OCI-LY7 (cell line): ENCODE data around the gene EDAR. TPM values are rescaled to one million over a fixed set of nuclear protein-coding genes. Genes with fewer than 3 reads are reported as not detected.

Source experiments
- BruUV-seq: library from RNA; stranded (reverse); fragments of 400-500 nt; replicated peaks from 2 replicates; lab custom pipeline; 2021; lab: Mats Ljungman, UMichigan
- CTCF ChIA-PET: fragments of 300-600 bp; sonication (Branson Sonifier 250); formaldehyde crosslinking; loops from one replicate; lab custom pipeline; 2022; ENCODE audit warnings: antibody characterized with exemption; ENCODE audit not compliant: unreplicated experiment; lab: Charles Lee
- POLR2A ChIA-PET: fragments of 300-600 bp; sonication (Branson Sonifier 250); formaldehyde crosslinking; loops from one replicate; lab custom pipeline; 2022; ENCODE audit warnings: antibody characterized with exemption; lab: Charles Lee
- DNase-seq: peaks from one replicate; pipeline ENCODE4 v3.0.0-alpha.2; 2015; ENCODE audit warnings: low spot score
- H2AFZ ChIP-seq: fragments of 200-600 bp; sonication (generic), shearing (Covaris generic); 2 replicates; pipeline ENCODE4 v1.6.1; 2014; ENCODE audit warnings: mild to moderate bottlenecking, antibody characterized with exemption, low read length, moderate library complexity
- H3K27ac ChIP-seq: fragments of 200-600 bp; sonication (generic); 2 replicates; pipeline ENCODE4 v1.5.1; 2014; ENCODE audit warnings: mixed run types, low read depth, mild to moderate bottlenecking, moderate library complexity, low read length, inconsistent platforms; ENCODE audit not compliant: poor library complexity, severe bottlenecking
- H3K36me3 ChIP-seq: fragments of 200-600 bp; sonication (generic); 2 replicates; pipeline ENCODE4 v1.6.1; 2014; ENCODE audit warnings: mild to moderate bottlenecking, antibody characterized with exemption, low read length, moderate library complexity, mixed read lengths; ENCODE audit not compliant: insufficient read depth
- H3K4me1 ChIP-seq: fragments of 200-600 bp; sonication (generic); 2 replicates; pipeline ENCODE4 v1.5.1; 2014; ENCODE audit warnings: mild to moderate bottlenecking, low read length; ENCODE audit not compliant: insufficient read depth, poor library complexity, severe bottlenecking
- H3K4me2 ChIP-seq: fragments of 200-600 bp; sonication (generic); 2 replicates; pipeline ENCODE4 v1.6.1; 2014; ENCODE audit warnings: mild to moderate bottlenecking, low read length
- H3K4me3 ChIP-seq: fragments of 200-600 bp; sonication (generic); 2 replicates; pipeline ENCODE4 v1.5.1; 2014; ENCODE audit warnings: mild to moderate bottlenecking, low read depth, low read length; ENCODE audit not compliant: poor library complexity, severe bottlenecking
- H3K79me2 ChIP-seq: fragments of 200-600 bp; sonication (generic); 2 replicates; pipeline ENCODE4 v1.6.1; 2016; ENCODE audit warnings: low read depth, mild to moderate bottlenecking, low read length, moderate library complexity, mixed read lengths; ENCODE audit not compliant: insufficient read depth
- H3K9me2 ChIP-seq: fragments of 200-600 bp; sonication (generic); 2 replicates; pipeline ENCODE4 v1.6.1; 2016; ENCODE audit warnings: mild to moderate bottlenecking, low read length, mixed read lengths; ENCODE audit not compliant: insufficient read depth
- H3K9me3 ChIP-seq: fragments of 200-600 bp; sonication (generic); 2 replicates; pipeline ENCODE4 v1.6.1; 2014; ENCODE audit warnings: mild to moderate bottlenecking, mixed run types, low read length, mixed read lengths
- H4K20me1 ChIP-seq: fragments of 200-600 bp; sonication (generic); 2 replicates; pipeline ENCODE4 v1.6.1; 2014; ENCODE audit warnings: mild to moderate bottlenecking, antibody characterized with exemption, low read length, moderate library complexity, mixed read lengths; ENCODE audit not compliant: insufficient read depth
- EZH2phosphoT487 ChIP-seq: fragments of 200-600 bp; sonication (generic); IDR thresholded peaks from 2 replicates; pipeline ENCODE4 v1.6.1; 2018; ENCODE audit warnings: low read depth, borderline replicate concordance, mild to moderate bottlenecking, mixed run types, antibody characterized with exemption, low read length, moderate library complexity, mixed read lengths
- intact Hi-C: fragments of 100-400 bp; cut with micrococcal nuclease; formaldehyde crosslinking; loops from one replicate; pipeline ENCODE4 v1.10.0; 2022; ENCODE audit not compliant: unreplicated experiment
- total RNA-seq, 2 experiments: library from RNA; depleted of rRNA in 1 of 2; stranded (reverse); fragments of >200 nt in 1 of 2; shearing (Covaris generic) in 1 of 2; gene quantifications; 2 replicates each; pipeline ENCODE4 v1.2.3, GENCODE V29; 2014 to 2022
- TF ChIP-seq, protein P1 (sequence below): fragments of 200-600 bp; sonication (generic); conservative IDR thresholded peaks from 2 replicates; pipeline ENCODE4 v1.5.1; 2014; ENCODE audit warnings: mild to moderate bottlenecking, antibody characterized with exemption, low read length, moderate library complexity, mixed read lengths

The EDAR gene
- total RNA-seq, 2 experiments from 2014 or later, result not detected

DNA sequence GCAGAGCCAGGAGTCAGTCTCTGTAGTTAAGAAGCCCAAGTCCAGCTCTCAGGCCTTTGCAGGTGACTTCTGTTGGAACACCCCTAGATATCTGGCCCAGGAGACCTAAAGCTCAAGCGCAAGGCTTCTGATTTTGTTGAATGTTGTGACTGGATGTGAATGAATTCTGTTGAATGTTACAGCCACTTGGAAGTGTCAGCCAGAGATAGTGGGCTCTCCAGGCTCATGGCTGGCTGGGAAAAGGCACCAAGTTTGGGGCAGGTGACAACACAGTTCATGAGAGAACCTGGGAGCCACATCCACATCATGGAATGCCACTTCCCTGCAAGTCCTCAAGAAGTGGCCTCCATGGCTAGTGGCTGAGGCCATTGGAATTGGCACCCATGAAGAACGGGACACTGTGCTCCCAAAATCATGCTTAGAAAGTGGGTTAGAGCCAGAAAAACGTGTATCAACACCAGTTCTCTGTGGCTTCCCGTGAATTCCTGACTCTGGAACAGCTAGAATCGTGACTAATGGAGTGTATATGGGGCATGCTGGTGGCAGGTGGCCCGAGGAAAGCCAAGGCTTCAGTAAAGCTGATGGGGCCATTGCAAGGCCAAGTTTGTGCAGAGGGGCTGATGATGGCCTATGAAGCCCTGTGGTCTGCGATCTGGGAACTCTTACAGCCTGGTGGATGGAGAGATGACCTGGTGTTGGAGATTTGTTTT, 30.2 kb downstream of the EDAR start:
- TF ChIP-seq, protein P1, sequence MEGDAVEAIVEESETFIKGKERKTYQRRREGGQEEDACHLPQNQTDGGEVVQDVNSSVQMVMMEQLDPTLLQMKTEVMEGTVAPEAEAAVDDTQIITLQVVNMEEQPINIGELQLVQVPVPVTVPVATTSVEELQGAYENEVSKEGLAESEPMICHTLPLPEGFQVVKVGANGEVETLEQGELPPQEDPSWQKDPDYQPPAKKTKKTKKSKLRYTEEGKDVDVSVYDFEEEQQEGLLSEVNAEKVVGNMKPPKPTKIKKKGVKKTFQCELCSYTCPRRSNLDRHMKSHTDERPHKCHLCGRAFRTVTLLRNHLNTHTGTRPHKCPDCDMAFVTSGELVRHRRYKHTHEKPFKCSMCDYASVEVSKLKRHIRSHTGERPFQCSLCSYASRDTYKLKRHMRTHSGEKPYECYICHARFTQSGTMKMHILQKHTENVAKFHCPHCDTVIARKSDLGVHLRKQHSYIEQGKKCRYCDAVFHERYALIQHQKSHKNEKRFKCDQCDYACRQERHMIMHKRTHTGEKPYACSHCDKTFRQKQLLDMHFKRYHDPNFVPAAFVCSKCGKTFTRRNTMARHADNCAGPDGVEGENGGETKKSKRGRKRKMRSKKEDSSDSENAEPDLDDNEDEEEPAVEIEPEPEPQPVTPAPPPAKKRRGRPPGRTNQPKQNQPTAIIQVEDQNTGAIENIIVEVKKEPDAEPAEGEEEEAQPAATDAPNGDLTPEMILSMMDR, result no peak
- no peak overlapping the region for H3K4me3 ChIP-seq
- no peaks in the 10 kb centered on the region for H3K4me1 ChIP-seq
- intact Hi-C loops, result no loop called here
- no peak for DNase-seq
- no peaks in the 10 kb centered on the region for H3K36me3 ChIP-seq
- H2AFZ ChIP-seq, result no peak overlapping the region
- ChIA-PET CTCF (no interaction called here), POLR2A (no interaction called here)
- H3K4me2 ChIP-seq, result no peak overlapping the region
- BruUV-seq, result no TSS peak
- no peaks in the 10 kb centered on the region for H3K9me3 ChIP-seq
- H3K79me2 ChIP-seq, result no peaks in the 10 kb centered on the region
- H4K20me1 ChIP-seq, result no peaks in the 10 kb centered on the region
- H3K27ac ChIP-seq, result no peak overlapping the region
- no peaks in the 10 kb centered on the region for H3K9me2 ChIP-seq

DNA sequence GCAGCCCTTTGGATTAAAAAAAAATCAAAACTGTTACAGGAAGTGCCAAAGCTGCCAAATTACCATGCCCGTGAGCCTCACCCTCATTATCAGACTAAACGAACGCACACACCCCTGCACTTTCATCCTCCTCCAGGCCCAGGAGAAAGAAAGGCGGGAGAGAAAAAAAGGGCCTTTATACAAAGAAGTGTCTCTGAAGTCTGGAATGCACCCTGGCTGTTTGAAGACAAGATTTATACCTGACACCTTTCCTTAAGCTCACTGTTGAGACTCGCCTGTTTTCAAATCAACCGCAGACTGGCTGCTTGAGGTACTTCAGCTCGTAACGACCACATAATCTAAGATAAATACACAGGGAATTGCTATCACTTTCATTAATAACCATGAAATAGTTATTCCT, 31.0 kb downstream of the EDAR start:
- no peak overlapping the region for H2AFZ ChIP-seq
- no peaks in the 10 kb centered on the region for H3K79me2 ChIP-seq
- no peaks in the 10 kb centered on the region for H3K36me3 ChIP-seq
- H3K9me3 ChIP-seq, result no peaks in the 10 kb centered on the region
- no peaks in the 10 kb centered on the region for H3K9me2 ChIP-seq
- no peaks in the 10 kb centered on the region for H3K4me1 ChIP-seq
- H4K20me1 ChIP-seq, result no peaks in the 10 kb centered on the region
- H3K4me3 ChIP-seq, result no peak overlapping the region
- POLR2A ChIA-PET, result no interaction called here
- no peak overlapping the region for H3K4me2 ChIP-seq
- BruUV-seq, result no TSS peak
- DNase-seq, result no peak
- CTCF ChIA-PET, result no interaction called here
- intact Hi-C loops, result no loop called here
- TF ChIP-seq EZH2phosphoT487, result no peak
- TF ChIP-seq, protein P1, result no peak
- H3K27ac ChIP-seq, result no peak overlapping the region

DNA sequence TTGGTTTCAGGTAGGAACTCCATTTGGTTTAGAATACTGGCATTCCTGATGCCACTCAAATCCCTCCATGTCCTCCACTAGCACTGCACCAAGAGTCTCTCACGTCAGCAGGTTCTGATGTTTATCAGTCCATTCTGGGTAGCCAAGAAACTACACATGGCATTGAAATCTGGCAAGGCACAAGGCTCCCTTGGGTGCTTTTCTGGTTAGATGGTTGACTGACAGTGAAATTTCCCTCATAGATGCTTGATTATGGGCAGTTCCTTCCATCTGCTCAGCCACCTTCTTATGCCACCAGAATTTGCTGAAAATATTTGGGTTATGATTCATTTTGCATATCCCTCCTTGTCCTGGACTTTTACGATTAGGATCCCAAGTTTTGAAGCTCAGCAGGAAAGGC, 32.6 kb downstream of the EDAR start:
- Histone ChIP-seq H3K36me3 (no peaks in the 10 kb centered on the region), H4K20me1 (no peaks in the 10 kb centered on the region), H3K4me1 (no peaks in the 10 kb centered on the region), H3K27ac (no peak overlapping the region), H3K4me3 (no peak overlapping the region), H3K79me2 (no peaks in the 10 kb centered on the region), H2AFZ (no peak overlapping the region), H3K9me3 (no peaks in the 10 kb centered on the region), H3K4me2 (no peak overlapping the region), H3K9me2 (no peaks in the 10 kb centered on the region)
- no TSS peak for BruUV-seq
- no peak for DNase-seq
- intact Hi-C loops, result no loop called here
- no peak for TF ChIP-seq EZH2phosphoT487
- TF ChIP-seq, protein P1, result no peak
- ChIA-PET POLR2A (no interaction called here), CTCF (no interaction called here)
